HCT116 (cell line): Measurements from ENCODE around the gene TLL2.

Source experiments
- CTCF ChIP-seq, 3 experiments: fragments of 200-600 bp in 1 of 3; sonication (generic) in 1 of 3; IDR thresholded peaks in 2 of 3; conservative IDR thresholded peaks in 1 of 3; 2 replicates each; pipeline ENCODE4 v1.5.1; 2012 to 2017; ENCODE audit warnings: low read depth in 2 of 3, low read length in 2 of 3, antibody characterized with exemption in 1 of 3, borderline replicate concordance in 1 of 3, control low read depth in 1 of 3, mild to moderate bottlenecking in 1 of 3, mixed read lengths in 1 of 3, mixed run types in 1 of 3, moderate library complexity in 1 of 3; ENCODE audit not compliant: insufficient read depth in 1 of 3
- MAX ChIP-seq: IDR thresholded peaks from 2 replicates; pipeline ENCODE4 v1.6.1; 2012
- POLR2AphosphoS5 ChIP-seq: IDR thresholded peaks from 2 replicates; pipeline ENCODE4 v1.6.1; 2011; ENCODE audit warnings: mild to moderate bottlenecking, low read depth, low read length, moderate library complexity
- TCF7L2 ChIP-seq: IDR thresholded peaks from 2 replicates; pipeline ENCODE4 v1.7.0; 2011; ENCODE audit warnings: borderline replicate concordance, inconsistent platforms; ENCODE audit not compliant: insufficient read depth, insufficient read length; ENCODE audit errors: extremely low read depth

- no peak for TF ChIP-seq CTCF (IDR thresholded peaks at IDR 0.05 in 2 of 3, conservative IDR thresholded peaks at IDR 0.05 in 1 of 3; ENCODE audit: borderline replicate concordance in 1 of 3, insufficient read depth in 1 of 3, low read depth in 2 of 3, low read length in 2 of 3)
- no peak for TF ChIP-seq MAX
- TF ChIP-seq TCF7L2 = no peak
- no peak for TF ChIP-seq POLR2AphosphoS5
Observed at GRCh38 chr10:96379758-96380157, 134.0 kb downstream of the TLL2 start.
